SK-N-SH treated with all-trans-retinoic acid at 6 μM for 48 hours (cell line): ENCODE results near the gene KRTAP2-4.

Experiments
- ATAC-seq: fragments of 200-7000 bp; cut with Tn5 transposase; 3 replicates; pipeline ENCODE4 v1.9.1; 2020; ENCODE audit warnings: mild to moderate bottlenecking, moderate library complexity
- ARNTL ChIP-seq: fragments of 450-650 bp; formaldehyde crosslinking; IDR thresholded peaks from 2 replicates; pipeline ENCODE4 v1.5.0; 2020; ENCODE audit warnings: low read depth, mild to moderate bottlenecking, moderate library complexity, borderline replicate concordance
- BACH2 ChIP-seq: fragments of 250-450 bp; sonication (Bioruptor Pico); IDR thresholded peaks from 2 replicates; pipeline ENCODE4 v1.9.0; 2021; ENCODE audit warnings: mild to moderate bottlenecking, borderline replicate concordance
- CREB5 ChIP-seq: fragments of 250-450 bp; sonication (Bioruptor Pico); IDR thresholded peaks from 2 replicates; pipeline ENCODE4 v1.5.1; 2020; ENCODE audit warnings: low read depth, mild to moderate bottlenecking, moderate library complexity
- CSDC2 ChIP-seq: fragments of 250-450 bp; sonication (Bioruptor Pico); IDR thresholded peaks from 2 replicates; pipeline ENCODE4 v1.5.0; 2020; ENCODE audit warnings: mild to moderate bottlenecking, moderate library complexity
- CSRNP3 ChIP-seq: fragments of 250-450 bp; sonication (Bioruptor Pico); IDR thresholded peaks from 2 replicates; pipeline ENCODE4 v1.5.1; 2021; ENCODE audit warnings: mild to moderate bottlenecking, moderate library complexity
- ESRRG ChIP-seq: fragments of 250-450 bp; sonication (Bioruptor Pico); IDR thresholded peaks from 2 replicates; pipeline ENCODE4 v1.6.1; 2021; ENCODE audit warnings: mild to moderate bottlenecking
- GLIS3 ChIP-seq: fragments of 250-450 bp; sonication (Bioruptor Pico); IDR thresholded peaks from 2 replicates; pipeline ENCODE4 v1.5.0; 2020; ENCODE audit warnings: mild to moderate bottlenecking, moderate library complexity
- ISL1 ChIP-seq: fragments of 250-450 bp; sonication (Bioruptor Pico); IDR thresholded peaks from 2 replicates; pipeline ENCODE4 v2.1.2; 2022; ENCODE audit warnings: mild to moderate bottlenecking, moderate library complexity
- POU6F1 ChIP-seq: fragments of 250-450 bp; sonication (Bioruptor Pico); IDR thresholded peaks from 2 replicates; pipeline ENCODE4 v1.8.0; 2021; ENCODE audit warnings: low read depth, mild to moderate bottlenecking, moderate library complexity, borderline replicate concordance
- PPARA ChIP-seq: fragments of 250-450 bp; sonication (Bioruptor Pico); IDR thresholded peaks from 2 replicates; pipeline ENCODE4 v1.5.0; 2020; ENCODE audit warnings: mild to moderate bottlenecking, borderline replicate concordance
- RARB ChIP-seq: fragments of 250-450 bp; sonication (Bioruptor Pico); IDR thresholded peaks from 2 replicates; pipeline ENCODE4 v1.8.0; 2021; ENCODE audit warnings: mild to moderate bottlenecking, moderate library complexity
- SNAI2 ChIP-seq: fragments of 250-450 bp; sonication (Bioruptor Pico); IDR thresholded peaks from 2 replicates; pipeline ENCODE4 v1.5.0; 2020; ENCODE audit warnings: mild to moderate bottlenecking, moderate library complexity
- TCF4 ChIP-seq: fragments of 250-450 bp; sonication (Bioruptor Pico); IDR thresholded peaks from 2 replicates; pipeline ENCODE4 v1.8.0; 2021; ENCODE audit warnings: mild to moderate bottlenecking, moderate library complexity, borderline replicate concordance
- TOX ChIP-seq: fragments of 250-450 bp; sonication (Bioruptor Pico); IDR thresholded peaks from 2 replicates; pipeline ENCODE4 v1.8.0; 2021; ENCODE audit warnings: mild to moderate bottlenecking, moderate library complexity, borderline replicate concordance
- ZC3H10 ChIP-seq: fragments of 250-450 bp; sonication (Bioruptor Pico); IDR thresholded peaks from 2 replicates; pipeline ENCODE4 v1.5.1; 2021; ENCODE audit warnings: mild to moderate bottlenecking, moderate library complexity
- ZFP3 ChIP-seq: fragments of 250-450 bp; sonication (Bioruptor Pico); IDR thresholded peaks from 2 replicates; pipeline ENCODE4 v1.5.0; 2020; ENCODE audit warnings: mild to moderate bottlenecking, moderate library complexity
- ZFP30 ChIP-seq: fragments of 450-650 bp; formaldehyde crosslinking; IDR thresholded peaks from 2 replicates; pipeline ENCODE4 v1.5.0; 2022; ENCODE audit warnings: mild to moderate bottlenecking, moderate library complexity
- ZNF70 ChIP-seq: fragments of 450-650 bp; formaldehyde crosslinking; IDR thresholded peaks from 2 replicates; pipeline ENCODE4 v1.5.0; 2020; ENCODE audit warnings: mild to moderate bottlenecking, moderate library complexity
- ZNF8 ChIP-seq: fragments of 450-650 bp; formaldehyde crosslinking; IDR thresholded peaks from 2 replicates; pipeline ENCODE4 v1.5.0; 2020; ENCODE audit warnings: mild to moderate bottlenecking, moderate library complexity
- TF ChIP-seq, protein P1 (sequence below): fragments of 250-450 bp; sonication (Bioruptor Pico); IDR thresholded peaks from 2 replicates; pipeline ENCODE4 v1.5.0; 2020; ENCODE audit warnings: mild to moderate bottlenecking, moderate library complexity

KRTAP2-4 gene

DNA sequence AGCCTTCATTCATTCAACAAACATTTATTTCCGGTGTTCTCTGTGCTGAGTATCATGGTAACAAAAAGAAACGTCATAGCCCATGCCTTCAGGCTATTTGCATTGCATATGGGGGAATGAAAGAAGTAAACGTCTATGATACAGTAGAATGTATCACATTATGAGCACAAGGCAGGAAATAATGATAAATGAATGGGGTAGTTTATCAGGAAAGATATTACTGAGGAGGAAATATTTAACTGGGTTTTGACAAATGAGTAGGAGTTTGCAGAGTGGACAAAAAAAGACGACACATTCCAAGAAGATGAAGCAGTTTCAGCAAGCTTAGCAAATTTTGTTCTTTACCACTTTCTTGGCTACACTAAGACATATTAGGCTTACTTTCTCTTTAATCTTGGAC is 16.9 kb upstream of the KRTAP2-4 start:
- ATAC-seq = no peak

DNA sequence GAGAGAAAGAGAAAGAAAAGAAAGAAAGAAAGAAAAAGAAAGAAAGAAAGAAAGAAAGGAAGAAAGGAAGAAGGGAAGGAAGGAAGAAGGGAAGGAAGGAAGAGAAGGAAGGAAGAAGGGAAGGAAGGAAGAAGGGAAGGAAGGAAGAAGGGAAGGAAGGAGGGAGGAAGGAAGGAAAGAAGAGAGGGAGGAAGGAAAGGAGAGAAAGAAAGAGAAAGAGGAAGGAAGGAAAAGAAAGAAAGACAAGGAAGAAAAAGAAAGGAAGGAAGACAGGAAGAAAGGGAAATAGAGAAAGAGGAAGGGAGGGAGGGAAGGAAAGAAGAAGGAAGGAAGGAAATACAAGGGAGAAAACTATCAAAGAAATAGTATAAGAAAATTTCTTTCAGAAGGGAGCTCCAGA is 11.1 kb upstream of the KRTAP2-4 start:
- no peak for TF ChIP-seq GLIS3 (CRISPR knock-in tag)
- no peak for TF ChIP-seq ISL1 (CRISPR knock-in tag)
- TF ChIP-seq, protein P1, sequence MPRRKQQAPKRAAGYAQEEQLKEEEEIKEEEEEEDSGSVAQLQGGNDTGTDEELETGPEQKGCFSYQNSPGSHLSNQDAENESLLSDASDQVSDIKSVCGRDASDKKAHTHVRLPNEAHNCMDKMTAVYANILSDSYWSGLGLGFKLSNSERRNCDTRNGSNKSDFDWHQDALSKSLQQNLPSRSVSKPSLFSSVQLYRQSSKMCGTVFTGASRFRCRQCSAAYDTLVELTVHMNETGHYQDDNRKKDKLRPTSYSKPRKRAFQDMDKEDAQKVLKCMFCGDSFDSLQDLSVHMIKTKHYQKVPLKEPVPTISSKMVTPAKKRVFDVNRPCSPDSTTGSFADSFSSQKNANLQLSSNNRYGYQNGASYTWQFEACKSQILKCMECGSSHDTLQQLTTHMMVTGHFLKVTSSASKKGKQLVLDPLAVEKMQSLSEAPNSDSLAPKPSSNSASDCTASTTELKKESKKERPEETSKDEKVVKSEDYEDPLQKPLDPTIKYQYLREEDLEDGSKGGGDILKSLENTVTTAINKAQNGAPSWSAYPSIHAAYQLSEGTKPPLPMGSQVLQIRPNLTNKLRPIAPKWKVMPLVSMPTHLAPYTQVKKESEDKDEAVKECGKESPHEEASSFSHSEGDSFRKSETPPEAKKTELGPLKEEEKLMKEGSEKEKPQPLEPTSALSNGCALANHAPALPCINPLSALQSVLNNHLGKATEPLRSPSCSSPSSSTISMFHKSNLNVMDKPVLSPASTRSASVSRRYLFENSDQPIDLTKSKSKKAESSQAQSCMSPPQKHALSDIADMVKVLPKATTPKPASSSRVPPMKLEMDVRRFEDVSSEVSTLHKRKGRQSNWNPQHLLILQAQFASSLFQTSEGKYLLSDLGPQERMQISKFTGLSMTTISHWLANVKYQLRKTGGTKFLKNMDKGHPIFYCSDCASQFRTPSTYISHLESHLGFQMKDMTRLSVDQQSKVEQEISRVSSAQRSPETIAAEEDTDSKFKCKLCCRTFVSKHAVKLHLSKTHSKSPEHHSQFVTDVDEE (CRISPR knock-in tag) = no peak
- no peak for TF ChIP-seq ZFP30
- no peak for TF ChIP-seq TCF4
- TF ChIP-seq ESRRG (CRISPR knock-in tag) = no peak
- TF ChIP-seq ZC3H10 = no peak
- no peak for TF ChIP-seq ARNTL (CRISPR knock-in tag)
- TF ChIP-seq PPARA (CRISPR knock-in tag) = no peak
- TF ChIP-seq CSRNP3 (CRISPR knock-in tag) = no peak
- no peak for TF ChIP-seq CREB5 (CRISPR knock-in tag)
- TF ChIP-seq CSDC2 (CRISPR knock-in tag) = no peak
- no peak for TF ChIP-seq SNAI2 (CRISPR knock-in tag)
- TF ChIP-seq, all 23 proteins: peak for 0
- no peak for ATAC-seq

More for the DNA sequence above, 16.9 kb upstream of the KRTAP2-4 start:
- no peak for TF ChIP-seq CSDC2 (CRISPR knock-in tag)
- no peak for TF ChIP-seq ZFP30
- no peak for TF ChIP-seq POU6F1
- no peak for TF ChIP-seq ZNF8 (CRISPR knock-in tag)
- no peak for TF ChIP-seq RARB (CRISPR knock-in tag)
- no peak for TF ChIP-seq ISL1 (CRISPR knock-in tag)
- TF ChIP-seq ZFP3 = no peak
- TF ChIP-seq BACH2 (CRISPR knock-in tag) = no peak
- no peak for TF ChIP-seq TCF4
- no peak for TF ChIP-seq ESRRG (CRISPR knock-in tag)
- TF ChIP-seq PPARA (CRISPR knock-in tag) = no peak
- no peak for TF ChIP-seq ZC3H10
- TF ChIP-seq CSRNP3 (CRISPR knock-in tag) = no peak
- no peak for TF ChIP-seq SNAI2 (CRISPR knock-in tag)
- no peak for TF ChIP-seq TOX (CRISPR knock-in tag)
- TF ChIP-seq ARNTL (CRISPR knock-in tag) = no peak
- TF ChIP-seq, protein P1 (CRISPR knock-in tag) = no peak
- TF ChIP-seq CREB5 (CRISPR knock-in tag) = no peak
- TF ChIP-seq ZNF70 (CRISPR knock-in tag) = no peak
- TF ChIP-seq GLIS3 (CRISPR knock-in tag) = no peak
